K562 (cell line): ENCODE data around the gene DEDD. TPM values are rescaled to one million over a fixed set of nuclear protein-coding genes. Genes with fewer than 3 reads are reported as not detected.

Experiments
- ATAC-seq: fragments of 200-7000 bp; cut with Tn5 transposase; 3 replicates; pipeline ENCODE4 v1.9.1; 2020; ENCODE audit warnings: moderate library complexity
- BruUV-seq: library from RNA; stranded (reverse); fragments of 400-500 nt; replicated peaks from 2 replicates; lab custom pipeline; 2021; lab: Mats Ljungman, UMichigan
- CTCF ChIA-PET: fragments of 300-600 bp; formaldehyde crosslinking; extraction: SDS; loops from one replicate; lab custom pipeline; 2021; ENCODE audit warnings: low intra/inter-chr PET ratio; lab: Yijun Ruan, JAX
- POLR2A ChIA-PET: fragments of 300-600, 350-650 bp; sonication (Branson Sonifier 250); formaldehyde crosslinking; extraction: SDS; loops from one replicate; lab custom pipeline; 2021; ENCODE audit warnings: antibody characterized with exemption, inconsistent platforms; lab: Yijun Ruan, JAX
- DNase-seq, 4 experiments: peaks; one replicate each; pipeline versions ENCODE4 v3.0.0 to v3.0.0-alpha.2; 2011 to 2018; ENCODE audit warnings: low spot score in 3 of 4, mixed read lengths in 3 of 4; ENCODE audit errors: extremely low read depth in 1 of 4
- FAIRE-seq: peaks from 2 replicates; lab custom pipeline; 2011; peaks lifted over from hg19 to GRCh38; lab: Jason Lieb, UNC
- H2AFZ ChIP-seq: 2 replicates; pipeline ENCODE4 v1.6.0; 2011; ENCODE audit warnings: low read depth, low read length, control low read depth, inconsistent platforms
- H3K27ac ChIP-seq: fragments of 200-600 bp; 3 replicates; pipeline ENCODE4 v1.8.0; 2011; ENCODE audit warnings: low read depth, mild to moderate bottlenecking, control low read depth, inconsistent platforms, low read length, moderate library complexity, mixed read lengths; ENCODE audit errors: extremely low read depth
- H3K27me3 ChIP-seq, 2 experiments: fragments of 300-600 bp in 1 of 2; 2 replicates in 1 of 2; 3 replicates in 1 of 2; pipeline versions ENCODE4 v1.6.0 to v1.8.0; 2011; ENCODE audit warnings: inconsistent platforms in 2 of 2, low read length in 2 of 2, mild to moderate bottlenecking in 1 of 2, mixed read lengths in 1 of 2, moderate library complexity in 1 of 2; ENCODE audit not compliant: control insufficient read depth in 2 of 2, insufficient read depth in 2 of 2
- H3K36me3 ChIP-seq: fragments of 300-600 bp; 3 replicates; pipeline ENCODE4 v1.8.0; 2011; ENCODE audit warnings: mild to moderate bottlenecking, low read length, inconsistent platforms; ENCODE audit not compliant: control insufficient read depth, insufficient read depth
- H3K4me1 ChIP-seq, 2 experiments: fragments of 200-600 bp in 1 of 2; replicated peaks in 1 of 2; 2 replicates in 1 of 2; 3 replicates in 1 of 2; pipeline versions ENCODE4 v1.5.1 to v1.8.0; 2011; ENCODE audit warnings: inconsistent platforms in 2 of 2, low read length in 2 of 2, mild to moderate bottlenecking in 1 of 2, mixed read lengths in 1 of 2, moderate library complexity in 1 of 2; ENCODE audit not compliant: control insufficient read depth in 2 of 2, insufficient read depth in 2 of 2
- H3K4me2 ChIP-seq: 2 replicates; pipeline ENCODE4 v1.6.1; 2011; ENCODE audit warnings: low read length, control low read depth, inconsistent platforms, mixed read lengths; ENCODE audit not compliant: insufficient read depth
- H3K4me3 ChIP-seq: fragments of 200-600 bp; sonication (generic), shearing (Covaris generic); 2 replicates; pipeline ENCODE4 v1.5.1; 2016; ENCODE audit warnings: control low read depth, inconsistent platforms
- H3K79me2 ChIP-seq: fragments of 200-600 bp; 3 replicates; pipeline ENCODE4 v1.8.0; 2011; ENCODE audit warnings: low read length, inconsistent platforms; ENCODE audit not compliant: control insufficient read depth, insufficient read depth
- H3K9ac ChIP-seq, 2 experiments: 2 replicates each; pipeline versions ENCODE4 v1.6.0 to v1.6.1; 2011; ENCODE audit warnings: low read depth in 2 of 2, low read length in 2 of 2, control low read depth in 1 of 2, inconsistent platforms in 1 of 2, mild to moderate bottlenecking in 1 of 2, mixed read lengths in 1 of 2; ENCODE audit not compliant: insufficient read depth in 1 of 2
- H3K9me1 ChIP-seq: one replicate; pipeline ENCODE4 v1.6.0; 2011; ENCODE audit warnings: inconsistent platforms, mild to moderate bottlenecking, low read length, moderate library complexity; ENCODE audit not compliant: control insufficient read depth, insufficient read depth
- H3K9me3 ChIP-seq: replicated peaks from 2 replicates; pipeline ENCODE4 v1.5.1; 2011; ENCODE audit warnings: low read depth, low read length, inconsistent platforms; ENCODE audit not compliant: control insufficient read depth, insufficient read depth
- H4K20me1 ChIP-seq: replicated peaks from 2 replicates; pipeline ENCODE4 v1.6.1; 2011; ENCODE audit warnings: low read length, inconsistent platforms, mixed read lengths; ENCODE audit not compliant: control insufficient read depth, insufficient read depth
- ATF1 ChIP-seq, 2 experiments: fragments of 450-650 bp in 1 of 2; IDR thresholded peaks; 2 replicates each; pipeline ENCODE4 v1.6.1; 2016; ENCODE audit warnings: missing compliant biosample characterization in 1 of 2, missing genetic modification characterization in 1 of 2
- ATF7 ChIP-seq: fragments of 450-650 bp; IDR thresholded peaks from 2 replicates; pipeline ENCODE4 v1.7.1; 2014; ENCODE audit warnings: mild to moderate bottlenecking, moderate library complexity
- DMBX1 ChIP-seq: fragments of 250-450 bp; sonication (Bioruptor Pico); IDR thresholded peaks from 2 replicates; pipeline ENCODE4 v1.8.0; 2022; ENCODE audit warnings: inconsistent platforms, mild to moderate bottlenecking, moderate library complexity, borderline replicate concordance
- EGR1 ChIP-seq: fragments of 450-650 bp; conservative IDR thresholded peaks from 2 replicates; pipeline ENCODE4 v1.6.1; 2017; ENCODE audit warnings: mild to moderate bottlenecking
- GABPA ChIP-seq: fragments of 200-800 bp; sonication (Bioruptor generic); conservative IDR thresholded peaks from 2 replicates; pipeline ENCODE4 v1.6.1; 2016; ENCODE audit warnings: low read depth, missing genetic modification characterization, missing compliant biosample characterization
- HDAC3 ChIP-seq: fragments of 450-650 bp; IDR thresholded peaks from 2 replicates; pipeline ENCODE4 v1.6.1; 2018; ENCODE audit warnings: borderline replicate concordance, mild to moderate bottlenecking, moderate library complexity; ENCODE audit not compliant: partially characterized antibody
- L3MBTL2 ChIP-seq: fragments of 450-650 bp; IDR thresholded peaks from 2 replicates; pipeline ENCODE4 v1.6.1; 2016; ENCODE audit warnings: mild to moderate bottlenecking, moderate library complexity
- MEIS2 ChIP-seq: fragments of 450-650 bp; IDR thresholded peaks from 2 replicates; pipeline ENCODE4 v1.6.1; 2014; ENCODE audit warnings: mild to moderate bottlenecking; ENCODE audit not compliant: partially characterized antibody
- MTA3 ChIP-seq: fragments of 450-650 bp; formaldehyde crosslinking; IDR thresholded peaks from 2 replicates; pipeline ENCODE4 v1.6.1; 2017; ENCODE audit warnings: mild to moderate bottlenecking, borderline replicate concordance
- NR2C1 ChIP-seq, 2 experiments: fragments of 450-650 bp; IDR thresholded peaks; 2 replicates each; pipeline ENCODE4 v1.6.1; 2017; ENCODE audit warnings: mild to moderate bottlenecking in 2 of 2, antibody characterized with exemption in 1 of 2, inconsistent platforms in 1 of 2, missing compliant biosample characterization in 1 of 2, missing genetic modification characterization in 1 of 2
- RFX7 ChIP-seq: fragments of 250-450 bp; sonication (Bioruptor Pico); IDR thresholded peaks from 2 replicates; pipeline ENCODE4 v1.5.1; 2021; ENCODE audit warnings: mild to moderate bottlenecking
- SMAD4 ChIP-seq: fragments of 250-450 bp; sonication (Bioruptor Pico); conservative IDR thresholded peaks from 2 replicates; pipeline ENCODE4 v1.8.0; 2021; ENCODE audit warnings: inconsistent platforms, mild to moderate bottlenecking, moderate library complexity
- TRIM24 ChIP-seq, 2 experiments: fragments of 450-650 bp; IDR thresholded peaks; 2 replicates each; pipeline ENCODE4 v1.6.1; 2016
- ZNF408 ChIP-seq: fragments of 250-450 bp; sonication (Bioruptor Pico); IDR thresholded peaks from 2 replicates; pipeline ENCODE4 v1.4.0; 2020; ENCODE audit warnings: low read depth, mild to moderate bottlenecking, moderate library complexity
- ZNF584 ChIP-seq: fragments of 200-800 bp; sonication (Bioruptor generic); IDR thresholded peaks from 2 replicates; pipeline ENCODE4 v1.6.1; 2016; ENCODE audit warnings: low read depth, mild to moderate bottlenecking, missing genetic modification characterization, missing compliant biosample characterization
- ZNF77 ChIP-seq: fragments of 250-450 bp; sonication (Bioruptor Pico); IDR thresholded peaks from 2 replicates; pipeline ENCODE4 v1.5.0; 2020
- ZNF780A ChIP-seq: fragments of 250-450 bp; sonication (Bioruptor Pico); IDR thresholded peaks from 2 replicates; pipeline ENCODE4 v1.5.0; 2021; ENCODE audit warnings: mild to moderate bottlenecking
- WGBS: fragments of 100-300 bp; shearing (Covaris generic); methylation state at CpG from one replicate; pipeline ENCODE4 v1.1.6; 2016; ENCODE audit warnings: low coverage, mixed read lengths; ENCODE audit not compliant: insufficient coverage; ENCODE audit errors: missing lambda C conversion rate; 5-methylcytosine and 5-hydroxymethylcytosine counted together
- in situ Hi-C: fragments of 300-500 bp; cut with MboI; formaldehyde crosslinking; loops from 4 replicates; pipeline ENCODE4 v1.15.0; 2018; ENCODE audit warnings: inconsistent platforms, mixed read lengths
- intact Hi-C: fragments of 100-400 bp; cut with micrococcal nuclease; formaldehyde crosslinking; loops from 2 replicates; pipeline ENCODE4 v1.14.2; 2022
- polyA plus RNA-seq, 8 experiments: library from polyadenylated mRNA; depleted of rRNA in 4 of 8; stranded (reverse) in 5 of 8; unstranded in 3 of 8; fragments of >200 nt; fragmentation: Nextera tagmentation in 2 of 8; fragmentation: Illumina TruSeq in 1 of 8; extraction: Ambion mirVana in 2 of 8; extraction: Trizol in 1 of 8; gene quantifications; 2 replicates each; pipeline versions ENCODE4 v1.2.1 to v1.2.3, GENCODE V29; 2011 to 2014; ENCODE audit warnings: inconsistent platforms in 1 of 8, missing spikeins in 1 of 8
- total RNA-seq, 7 experiments: library from RNA; depleted of rRNA in 6 of 7; stranded (reverse); fragments of >200 nt in 6 of 7; fragmentation: Illumina TruSeq in 2 of 7; extraction: Trizol in 2 of 7; gene quantifications; 2 replicates each; pipeline versions ENCODE4 v1.2.1 to v1.2.3, GENCODE V29; 2011 to 2021; ENCODE audit warnings: low replicate concordance in 1 of 7
- TF ChIP-seq, protein P1 (sequence below): fragments of 250-450 bp; sonication (Bioruptor Pico); IDR thresholded peaks from 2 replicates; pipeline ENCODE4 v1.5.1; 2021; ENCODE audit warnings: mild to moderate bottlenecking
- TF ChIP-seq, protein P2 (sequence below): fragments of 450-650 bp; formaldehyde crosslinking; conservative IDR thresholded peaks from 2 replicates; pipeline ENCODE4 v1.4.0; 2022; ENCODE audit warnings: mild to moderate bottlenecking, missing genetic modification characterization
- TF ChIP-seq, protein P3 (sequence below): sonication (generic); formaldehyde crosslinking; IDR thresholded peaks from 2 replicates; pipeline ENCODE4 v1.5.0; 2020; ENCODE audit warnings: missing genetic modification reagents

The DEDD gene
- total and polyA plus RNA-seq, 9 of the 15 experiments (the other 6 are each of a cell fraction or from before 2014, with no cell fraction given) = 11.6 to 41.0 (median 16.8) TPM

DNA sequence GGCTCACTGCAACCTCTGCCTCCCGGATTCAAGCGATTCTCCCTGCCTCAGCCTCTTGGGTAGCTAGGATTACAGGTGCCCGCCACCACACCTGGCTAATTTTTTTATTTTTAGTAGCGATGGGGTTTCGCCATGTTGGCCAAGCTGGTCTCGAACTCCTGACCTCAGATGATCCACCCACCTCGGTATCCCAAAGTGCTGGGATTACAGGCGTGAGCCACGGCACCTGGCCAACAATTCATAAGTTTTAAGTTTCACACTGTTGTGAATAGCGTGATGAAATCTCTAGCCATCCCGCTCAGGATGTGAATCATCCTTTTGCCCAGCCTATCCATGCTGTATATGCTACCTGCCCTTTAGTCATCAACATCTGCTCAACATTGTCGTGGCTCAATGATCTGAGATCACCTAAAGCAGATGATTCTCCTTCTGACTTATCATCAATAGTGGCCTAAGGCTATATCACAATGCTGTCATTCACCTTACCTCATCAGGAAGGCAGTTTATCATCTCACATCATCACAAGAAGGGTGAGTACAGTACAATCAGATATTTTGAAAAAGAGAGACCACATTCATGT is 17.2 kb downstream of the DEDD start:
- DNase-seq (peak in 1 of 4 experiments; percentile 50), FAIRE-seq (peak; percentile 57), ATAC-seq (peak; percentile 10)
- no peak overlapping the region for H2AFZ ChIP-seq
- peaks cover 98% of the 10 kb centered on the region for H3K79me2 ChIP-seq
- H3K9me1 ChIP-seq = no peaks in the 10 kb centered on the region
- H3K9ac ChIP-seq = no peak overlapping the region; a peak in 1 of 4 replicates
- peak overlapping the region; percentile 98; the same call in 1 of the 2 replicates for H3K4me2 ChIP-seq
- no peaks in the 10 kb centered on the region; a peak in 1 of 5 replicates for H3K27me3 ChIP-seq
- POLR2A ChIA-PET = interaction anchor here (1.4 to 5.3 kb wide), 3 partner anchors 12 to 17 kb away, joined by 4 to 39 read pairs (median 4); partner anchors contain the start of gene DEDD
- H3K4me3 ChIP-seq = no peak overlapping the region
- H3K9me3 ChIP-seq = no peaks in the 10 kb centered on the region
- H3K36me3 ChIP-seq = peaks cover 68% of the 10 kb centered on the region
- WGBS = 50% methylated on average over 12 of the region's 12 CpGs
- intact Hi-C loops (no loop called here), in situ Hi-C loops (no loop called here)
- CTCF ChIA-PET = no interaction called here
- no TSS peak for BruUV-seq
- peaks cover 25 to 46% of the 10 kb centered on the region in 2 experiments for H3K4me1 ChIP-seq
- H3K27ac ChIP-seq = peak overlapping the region; percentile 28; the same call in 1 of the 3 replicates
- H4K20me1 ChIP-seq = no peaks in the 10 kb centered on the region; the same call in 1 of the 2 replicates
- TF ChIP-seq ATF1 (CRISPR knock-in tag; IDR thresholded peaks at IDR 0.05) (no peak), ATF1 (tag; IDR thresholded peaks at IDR 0.05) (no peak), NR2C1 (IDR thresholded peaks at IDR 0.05) (no peak), NR2C1 (tag; IDR thresholded peaks at IDR 0.05) (peak; percentile 57), HDAC3 (no peak), SMAD4 (CRISPR knock-in tag) (peak; percentile 78), GABPA (tag) (0 out of 2 replicates have a peak, but pooled peaks have one; percentile 24), ZNF77 (no peak), RFX7 (CRISPR knock-in tag) (no peak), TRIM24 (IDR thresholded peaks at IDR 0.05) (peak; percentile 39 to 53; a peak in 1 of 4 replicates), MEIS2 (peak; percentile 81), ZNF584 (CRISPR knock-in tag) (peak; percentile 84), ZNF780A (CRISPR knock-in tag) (no peak), EGR1 (0 out of 2 replicates have a peak, but pooled peaks have one; percentile 6), MTA3 (peak; percentile 21; the same call in 1 of the 2 replicates), ZNF408 (no peak), ATF7 (peak; percentile 81), DMBX1 (CRISPR knock-in tag) (peak; percentile 86; the same call in 1 of the 2 replicates), L3MBTL2 (0 out of 2 replicates have a peak, but pooled peaks have one; percentile 36)
- TF ChIP-seq, protein P1, sequence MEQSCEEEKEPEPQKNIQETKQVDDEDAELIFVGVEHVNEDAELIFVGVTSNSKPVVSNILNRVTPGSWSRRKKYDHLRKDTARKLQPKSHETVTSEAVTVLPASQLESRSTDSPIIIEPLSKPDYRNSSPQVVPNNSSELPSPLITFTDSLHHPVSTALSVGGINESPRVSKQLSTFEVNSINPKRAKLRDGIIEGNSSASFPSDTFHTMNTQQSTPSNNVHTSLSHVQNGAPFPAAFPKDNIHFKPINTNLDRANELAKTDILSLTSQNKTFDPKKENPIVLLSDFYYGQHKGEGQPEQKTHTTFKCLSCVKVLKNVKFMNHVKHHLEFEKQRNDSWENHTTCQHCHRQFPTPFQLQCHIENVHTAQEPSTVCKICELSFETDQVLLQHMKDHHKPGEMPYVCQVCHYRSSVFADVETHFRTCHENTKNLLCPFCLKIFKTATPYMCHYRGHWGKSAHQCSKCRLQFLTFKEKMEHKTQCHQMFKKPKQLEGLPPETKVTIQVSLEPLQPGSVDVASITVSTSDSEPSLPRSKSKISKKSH (CRISPR knock-in tag) = no peak
- TF ChIP-seq, protein P2, sequence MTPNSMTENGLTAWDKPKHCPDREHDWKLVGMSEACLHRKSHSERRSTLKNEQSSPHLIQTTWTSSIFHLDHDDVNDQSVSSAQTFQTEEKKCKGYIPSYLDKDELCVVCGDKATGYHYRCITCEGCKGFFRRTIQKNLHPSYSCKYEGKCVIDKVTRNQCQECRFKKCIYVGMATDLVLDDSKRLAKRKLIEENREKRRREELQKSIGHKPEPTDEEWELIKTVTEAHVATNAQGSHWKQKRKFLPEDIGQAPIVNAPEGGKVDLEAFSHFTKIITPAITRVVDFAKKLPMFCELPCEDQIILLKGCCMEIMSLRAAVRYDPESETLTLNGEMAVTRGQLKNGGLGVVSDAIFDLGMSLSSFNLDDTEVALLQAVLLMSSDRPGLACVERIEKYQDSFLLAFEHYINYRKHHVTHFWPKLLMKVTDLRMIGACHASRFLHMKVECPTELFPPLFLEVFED (CRISPR knock-in tag) = peak; percentile 69; the same call in 1 of the 2 replicates
- TF ChIP-seq, protein P3, sequence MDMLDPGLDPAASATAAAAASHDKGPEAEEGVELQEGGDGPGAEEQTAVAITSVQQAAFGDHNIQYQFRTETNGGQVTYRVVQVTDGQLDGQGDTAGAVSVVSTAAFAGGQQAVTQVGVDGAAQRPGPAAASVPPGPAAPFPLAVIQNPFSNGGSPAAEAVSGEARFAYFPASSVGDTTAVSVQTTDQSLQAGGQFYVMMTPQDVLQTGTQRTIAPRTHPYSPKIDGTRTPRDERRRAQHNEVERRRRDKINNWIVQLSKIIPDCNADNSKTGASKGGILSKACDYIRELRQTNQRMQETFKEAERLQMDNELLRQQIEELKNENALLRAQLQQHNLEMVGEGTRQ (CRISPR knock-in tag) = no peak
